PFSK-1 (cell line): ENCODE data around the gene ZNF710.
A peak's percentile ranks its signal among the peaks of the same experiment; 100 is the strongest.

Experiments used
- FOXP2 ChIP-seq: optimal IDR thresholded peaks from 2 replicates; pipeline ENCODE3; 2011; ENCODE audit warnings: borderline replicate concordance, control low read depth, inconsistent platforms; ENCODE audit not compliant: insufficient read depth; ENCODE audit errors: extremely low read length, extremely low read depth
- POLR2AphosphoS5 ChIP-seq: IDR thresholded peaks from 2 replicates; pipeline ENCODE4 v1.6.1; 2012; ENCODE audit warnings: low read depth, mild to moderate bottlenecking, control low read depth, low read length, moderate library complexity
- REST ChIP-seq, 2 experiments: IDR thresholded peaks; 2 replicates each; pipeline versions ENCODE4 v1.6.1 to v1.8.0; 2011 to 2012; ENCODE audit warnings: low read depth in 2 of 2, low read length in 2 of 2, control low read depth in 1 of 2, inconsistent platforms in 1 of 2, mild to moderate bottlenecking in 1 of 2, moderate library complexity in 1 of 2; ENCODE audit not compliant: insufficient read depth in 1 of 2
- SIN3A ChIP-seq: IDR thresholded peaks from 2 replicates; pipeline ENCODE4 v1.6.1; 2012; ENCODE audit warnings: mild to moderate bottlenecking, low read length, moderate library complexity, borderline replicate concordance; ENCODE audit not compliant: insufficient read depth
- TAF1 ChIP-seq: IDR thresholded peaks from 2 replicates; pipeline ENCODE4 v1.6.1; 2012; ENCODE audit warnings: low read length, control low read depth, borderline replicate concordance; ENCODE audit not compliant: insufficient read depth

The ZNF710 gene

DNA sequence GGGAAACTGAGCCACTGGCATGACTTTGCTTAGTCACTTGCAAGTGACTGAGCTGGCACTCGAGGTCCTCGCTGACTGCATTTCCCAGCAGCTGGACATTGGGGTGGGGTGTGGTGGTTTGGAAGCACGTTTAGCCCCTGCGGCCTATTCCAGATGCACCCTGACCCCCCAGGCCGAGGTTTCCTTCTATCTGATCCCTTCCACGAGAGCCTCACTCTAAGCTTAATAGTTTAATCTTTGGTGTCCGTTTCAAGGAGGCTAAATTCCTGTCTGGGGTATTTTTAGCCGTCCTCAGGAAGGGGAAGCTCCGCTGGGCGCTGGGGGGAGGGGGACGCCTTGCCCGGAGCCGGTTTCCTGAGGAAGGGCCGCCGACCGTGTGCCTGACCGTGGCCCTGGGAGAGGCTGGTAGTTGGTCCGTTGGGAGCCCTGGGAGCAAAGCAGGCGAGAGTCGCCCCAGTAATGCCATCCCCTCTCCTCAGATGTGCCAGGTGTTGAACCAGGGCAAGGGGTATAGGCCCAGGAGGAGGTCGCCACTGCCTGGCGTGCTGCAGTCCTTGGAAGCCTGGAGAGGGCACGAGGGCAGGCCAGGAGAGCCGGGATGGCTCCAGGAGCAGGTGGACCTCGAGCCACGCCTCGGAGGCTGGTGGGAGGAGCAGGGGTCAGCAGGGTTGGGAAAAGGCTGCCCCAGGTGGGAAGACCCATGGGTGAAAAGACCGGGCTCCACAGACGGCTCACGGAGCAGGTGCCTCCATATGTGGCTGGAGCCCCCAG, 64.0 kb downstream of the ZNF710 start:
- TF ChIP-seq FOXP2 (peak; percentile 17), SIN3A (no peak), TAF1 (no peak)

DNA sequence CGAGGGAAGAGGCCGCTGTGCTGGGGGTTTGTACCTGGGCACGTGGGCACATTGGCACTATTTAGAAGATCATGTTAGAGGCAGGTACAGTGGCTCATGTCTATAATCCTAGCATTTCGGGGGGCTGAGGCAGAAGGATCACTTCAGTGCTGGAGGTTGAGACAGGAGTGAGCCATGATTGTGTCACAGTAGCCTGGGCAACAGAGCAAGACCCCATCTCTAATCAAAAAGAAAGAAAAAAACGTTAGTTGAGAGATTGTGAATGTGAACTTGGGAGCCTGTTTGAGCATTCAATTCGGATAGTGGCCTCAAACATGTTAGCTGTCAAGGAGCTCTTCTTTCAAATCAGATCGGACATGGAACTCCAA, 64.5 kb downstream of the ZNF710 start:
- TF ChIP-seq SIN3A (no peak), REST (IDR thresholded peaks at IDR 0.05; ENCODE audit: insufficient read depth in 1 of 2, low read depth in 2 of 2, low read length in 2 of 2) (no peak), POLR2AphosphoS5 (no peak), TAF1 (no peak), FOXP2 (no peak)

- TF ChIP-seq SIN3A = no peak
- TF ChIP-seq POLR2AphosphoS5 = no peak
- no peak for TF ChIP-seq REST (IDR thresholded peaks at IDR 0.05; ENCODE audit: insufficient read depth in 1 of 2, low read depth in 2 of 2, low read length in 2 of 2)
- TF ChIP-seq TAF1 = no peak
- no peak for TF ChIP-seq FOXP2
Measured at GRCh38 chr15:90067181-90067952, 66.2 kb downstream of the ZNF710 start.

GRCh38 chr15:90067953-90068606, 67.0 kb downstream of the ZNF710 start:
- TF ChIP-seq FOXP2 (no peak), SIN3A (no peak), TAF1 (no peak), POLR2AphosphoS5 (no peak), REST (IDR thresholded peaks at IDR 0.05; ENCODE audit: insufficient read depth in 1 of 2, low read depth in 2 of 2, low read length in 2 of 2) (no peak)

DNA sequence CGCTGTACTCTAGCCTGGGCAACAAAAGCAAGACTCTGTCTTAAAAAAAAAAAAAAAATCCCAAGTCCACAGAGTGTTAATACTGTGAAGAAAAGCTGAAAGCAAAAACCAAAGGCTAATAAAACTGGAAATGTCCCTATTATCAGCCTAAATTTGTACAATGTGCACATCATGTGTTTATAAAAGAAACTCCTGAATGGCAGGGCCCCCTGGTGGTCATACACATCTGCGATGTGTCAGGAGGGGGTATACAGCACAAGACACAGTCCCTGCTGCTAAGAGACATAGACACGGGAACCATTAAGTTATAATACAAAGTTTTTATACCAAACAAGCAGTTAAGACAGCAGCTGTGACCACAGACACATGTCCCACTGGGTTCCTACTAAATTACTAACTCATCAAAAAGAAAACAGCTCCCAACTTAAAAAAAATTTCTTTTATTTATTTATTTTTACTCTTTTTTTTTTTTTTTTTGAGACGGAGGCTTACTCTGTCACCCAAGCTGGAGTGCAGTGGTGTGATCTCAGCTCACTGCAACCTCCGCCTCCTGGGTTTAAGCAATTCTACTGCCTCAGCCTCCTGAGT, 70.2 kb downstream of the ZNF710 start:
- TF ChIP-seq FOXP2 = no peak
- no peak for TF ChIP-seq POLR2AphosphoS5
- no peak for TF ChIP-seq SIN3A
- TF ChIP-seq TAF1 = no peak
- TF ChIP-seq REST (IDR thresholded peaks at IDR 0.05; ENCODE audit: insufficient read depth in 1 of 2, low read depth in 2 of 2, low read length in 2 of 2) = no peak
